WERI-Rb-1 (cell line): ENCODE data around the gene CTIF.

Experiments
- DNase-seq: peaks from one replicate; pipeline ENCODE4 v3.0.0-alpha.2; 2020
- H3K27ac ChIP-seq: fragments of 250-450 bp; sonication (Bioruptor Pico); 2 replicates; pipeline ENCODE4 v1.5.1; 2020; ENCODE audit warnings: mild to moderate bottlenecking, moderate library complexity
- H3K27me3 ChIP-seq: fragments of 250-450 bp; sonication (Bioruptor Pico); 2 replicates; pipeline ENCODE4 v1.5.1; 2021; ENCODE audit warnings: mild to moderate bottlenecking, low read depth, moderate library complexity; ENCODE audit not compliant: insufficient read depth, severe bottlenecking
- H3K36me3 ChIP-seq: fragments of 250-450 bp; sonication (Bioruptor Pico); 2 replicates; pipeline ENCODE4 v1.5.1; 2020; ENCODE audit warnings: mild to moderate bottlenecking, moderate library complexity
- H3K4me3 ChIP-seq: 2 replicates; pipeline ENCODE4 v1.5.1; 2011; ENCODE audit warnings: low read depth, mild to moderate bottlenecking, control low read depth, low read length
- H3K9me3 ChIP-seq: fragments of 250-450 bp; sonication (Bioruptor Pico); 2 replicates; pipeline ENCODE4 v1.5.1; 2021; ENCODE audit warnings: mild to moderate bottlenecking, moderate library complexity; ENCODE audit not compliant: severe bottlenecking
- TF ChIP-seq, protein P1 (sequence below): IDR thresholded peaks from 2 replicates; pipeline ENCODE4 v1.5.1; 2011; ENCODE audit warnings: low read depth, mild to moderate bottlenecking, control low read depth, inconsistent platforms, low read length

CTIF gene

DNA sequence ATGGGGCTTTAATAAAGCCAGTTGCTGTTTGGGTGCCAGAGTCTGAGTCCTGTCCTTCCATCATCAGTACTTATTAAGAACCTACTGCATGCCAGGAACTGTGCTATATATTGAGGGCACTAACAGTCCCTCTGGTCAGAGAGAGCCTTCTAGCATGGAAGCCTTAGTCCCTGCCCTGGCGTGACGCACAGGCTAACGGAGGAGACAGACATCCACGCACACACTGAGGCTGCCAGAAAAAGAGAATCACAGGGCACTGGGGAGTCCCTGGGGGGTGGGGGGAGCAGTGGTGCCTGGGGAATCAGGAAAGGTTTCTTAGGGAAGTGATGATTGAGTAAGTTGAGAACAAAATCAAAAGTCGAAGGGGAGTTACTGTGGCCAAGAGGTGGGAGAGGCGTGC is 31.5 kb downstream of the CTIF start:
- Histone ChIP-seq H3K4me3 (no peak overlapping the region), H3K9me3 (no peaks in the 10 kb centered on the region), H3K27ac (no peak overlapping the region), H3K36me3 (peaks cover under 1% of the 10 kb centered on the region; the same call in 1 of the 2 replicates), H3K27me3 (no peaks in the 10 kb centered on the region)
- TF ChIP-seq, protein P1, sequence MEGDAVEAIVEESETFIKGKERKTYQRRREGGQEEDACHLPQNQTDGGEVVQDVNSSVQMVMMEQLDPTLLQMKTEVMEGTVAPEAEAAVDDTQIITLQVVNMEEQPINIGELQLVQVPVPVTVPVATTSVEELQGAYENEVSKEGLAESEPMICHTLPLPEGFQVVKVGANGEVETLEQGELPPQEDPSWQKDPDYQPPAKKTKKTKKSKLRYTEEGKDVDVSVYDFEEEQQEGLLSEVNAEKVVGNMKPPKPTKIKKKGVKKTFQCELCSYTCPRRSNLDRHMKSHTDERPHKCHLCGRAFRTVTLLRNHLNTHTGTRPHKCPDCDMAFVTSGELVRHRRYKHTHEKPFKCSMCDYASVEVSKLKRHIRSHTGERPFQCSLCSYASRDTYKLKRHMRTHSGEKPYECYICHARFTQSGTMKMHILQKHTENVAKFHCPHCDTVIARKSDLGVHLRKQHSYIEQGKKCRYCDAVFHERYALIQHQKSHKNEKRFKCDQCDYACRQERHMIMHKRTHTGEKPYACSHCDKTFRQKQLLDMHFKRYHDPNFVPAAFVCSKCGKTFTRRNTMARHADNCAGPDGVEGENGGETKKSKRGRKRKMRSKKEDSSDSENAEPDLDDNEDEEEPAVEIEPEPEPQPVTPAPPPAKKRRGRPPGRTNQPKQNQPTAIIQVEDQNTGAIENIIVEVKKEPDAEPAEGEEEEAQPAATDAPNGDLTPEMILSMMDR = no peak
- no peak for DNase-seq

DNA sequence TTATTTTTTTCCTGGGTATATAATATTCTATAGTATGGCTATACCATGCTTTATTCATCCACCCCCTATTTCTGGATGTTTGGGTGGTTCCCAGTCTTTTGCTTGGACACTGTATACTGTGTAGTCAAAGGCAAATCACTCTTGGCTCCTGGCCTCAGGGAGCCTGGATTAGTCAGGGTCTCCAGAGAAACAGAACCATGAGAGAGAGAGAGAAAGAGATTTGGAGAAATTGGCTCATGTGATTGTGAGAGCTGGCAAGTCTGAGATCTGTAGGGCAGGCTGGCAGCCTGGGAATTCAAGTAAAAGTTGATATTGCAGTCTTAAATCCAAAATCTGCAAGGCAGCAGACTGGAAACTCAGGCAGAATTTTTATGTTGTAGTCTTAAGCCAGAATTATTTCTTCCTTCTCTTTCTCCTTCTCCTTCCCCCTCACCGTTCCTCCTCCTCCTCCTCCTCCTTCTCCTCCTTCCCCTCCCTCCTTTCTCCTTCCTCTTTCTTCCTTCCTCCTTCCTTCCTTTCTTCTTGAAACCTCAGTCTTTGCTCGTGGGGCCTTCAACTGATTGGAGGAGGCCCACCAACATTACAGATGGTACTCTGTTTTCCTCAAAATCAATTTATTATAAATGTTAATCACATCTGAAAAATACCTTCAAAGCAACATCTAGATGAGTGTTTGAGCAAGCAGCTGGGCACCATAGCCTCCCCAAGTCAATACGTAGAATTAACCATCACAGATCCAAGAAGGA is 33.0 kb downstream of the CTIF start:
- no peak for DNase-seq
- Histone ChIP-seq H3K27me3 (no peaks in the 10 kb centered on the region), H3K4me3 (no peak overlapping the region), H3K36me3 (peaks cover 8% of the 10 kb centered on the region; the same call in 1 of the 2 replicates), H3K9me3 (no peaks in the 10 kb centered on the region), H3K27ac (no peak overlapping the region)
- TF ChIP-seq, protein P1 = no peak

DNA sequence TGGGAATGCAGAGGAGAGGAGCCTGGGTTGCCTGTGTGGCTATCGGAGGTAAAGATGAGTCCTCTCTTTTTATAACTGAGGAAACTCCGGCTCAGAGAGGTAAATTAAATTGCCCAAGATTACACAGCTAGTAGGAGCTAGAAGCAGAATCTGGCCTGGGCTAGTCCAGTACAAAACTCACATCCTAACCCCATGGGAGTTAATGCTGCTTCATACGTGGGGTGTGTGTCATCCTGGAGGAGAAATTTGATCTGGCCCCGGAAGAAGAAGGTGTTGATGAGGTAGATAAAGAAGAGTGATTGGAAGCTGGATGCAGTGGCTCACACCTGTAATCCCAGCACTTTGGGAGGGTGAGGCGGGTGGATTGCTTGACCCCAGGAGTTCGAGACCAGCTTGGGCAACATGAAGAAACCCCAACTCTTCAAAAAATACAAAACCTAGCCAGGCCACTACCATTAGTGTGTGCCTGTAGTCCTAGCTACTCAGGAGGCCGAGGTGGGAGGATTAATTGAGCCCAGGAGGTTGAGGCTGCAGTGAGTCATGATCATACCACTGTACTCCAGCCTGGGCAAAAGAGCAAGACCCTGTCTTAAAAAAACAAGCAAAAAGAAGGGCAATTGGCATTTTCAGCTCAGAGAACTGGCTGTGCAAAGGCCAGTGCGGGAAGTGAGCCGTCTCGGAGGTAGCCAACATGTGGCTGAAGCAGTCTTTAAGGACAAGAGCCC is 33.7 kb downstream of the CTIF start:
- Histone ChIP-seq H3K9me3 (no peaks in the 10 kb centered on the region), H3K27ac (no peak overlapping the region), H3K36me3 (peaks cover 8% of the 10 kb centered on the region; the same call in 1 of the 2 replicates), H3K27me3 (no peaks in the 10 kb centered on the region), H3K4me3 (no peak overlapping the region)
- TF ChIP-seq, protein P1 = no peak
- no peak for DNase-seq

DNA sequence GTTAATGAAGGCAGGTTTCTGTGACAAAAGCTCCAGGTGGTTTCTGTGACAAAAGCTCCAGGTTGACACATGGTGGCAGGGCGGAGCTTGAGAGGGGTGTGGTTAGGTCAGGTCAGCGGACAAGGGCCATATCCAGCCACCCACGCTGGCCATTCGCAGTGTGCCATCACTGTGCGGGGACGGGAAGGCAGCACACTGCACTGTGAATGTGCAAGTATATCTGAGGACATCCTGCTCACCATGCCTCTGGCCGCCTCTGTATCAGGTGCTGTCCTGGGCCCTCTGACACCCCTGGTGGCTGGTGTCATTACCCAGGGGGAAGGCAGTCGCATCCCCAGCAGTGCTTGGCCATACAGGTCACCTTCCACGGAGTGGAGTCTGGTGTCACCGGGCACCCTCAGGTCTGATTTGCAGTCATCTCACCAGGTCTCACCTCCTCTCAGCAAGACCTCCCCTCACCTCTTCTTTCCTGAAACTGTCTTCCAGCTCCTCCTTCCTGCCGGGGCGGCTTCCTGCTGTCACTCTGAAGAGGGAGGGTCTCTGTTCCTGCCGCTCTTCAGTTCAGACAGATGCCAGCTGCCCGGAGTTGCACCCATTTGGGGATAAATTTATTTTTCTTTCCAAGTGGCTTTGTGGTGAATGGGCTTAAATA is 34.9 kb downstream of the CTIF start:
- Histone ChIP-seq H3K27ac (no peak overlapping the region), H3K27me3 (no peaks in the 10 kb centered on the region), H3K36me3 (peaks cover 8% of the 10 kb centered on the region; the same call in 1 of the 2 replicates), H3K9me3 (no peaks in the 10 kb centered on the region), H3K4me3 (no peak overlapping the region)
- peak; percentile 30 for DNase-seq
- TF ChIP-seq, protein P1 = peak; percentile 47

DNA sequence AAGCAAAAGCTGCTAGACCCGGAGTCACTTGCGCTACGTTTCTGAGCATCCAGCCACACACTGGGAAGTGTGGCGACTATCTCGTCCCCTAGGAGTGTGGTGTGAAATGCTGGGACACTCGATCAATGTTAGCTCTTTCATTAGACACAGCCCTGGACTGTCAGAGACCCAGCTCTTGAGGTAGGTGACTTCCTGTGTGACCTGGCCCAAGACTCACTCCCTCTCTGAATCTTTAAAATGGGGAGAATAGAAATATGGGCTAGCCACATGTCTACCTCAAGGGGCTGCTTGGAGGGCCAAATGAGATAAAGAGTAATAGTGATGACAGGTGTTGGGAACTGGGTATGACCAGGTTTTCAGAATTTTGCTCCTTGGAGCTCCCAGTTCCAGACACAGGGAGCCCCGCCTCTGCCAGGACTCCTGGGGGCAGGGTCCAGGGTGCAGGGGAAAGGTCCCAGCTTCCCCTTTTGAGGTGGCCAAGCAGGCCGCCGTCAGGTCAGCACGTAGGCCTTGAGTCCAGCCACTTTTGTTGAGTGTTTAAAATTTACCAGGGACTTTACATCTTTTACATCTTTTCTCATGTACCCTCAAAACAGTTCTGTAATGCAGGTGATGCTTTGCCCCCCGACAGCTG is 36.0 kb downstream of the CTIF start:
- peaks cover 8% of the 10 kb centered on the region; the same call in 1 of the 2 replicates for H3K36me3 ChIP-seq
- DNase-seq = no peak
- H3K4me3 ChIP-seq = no peak overlapping the region
- no peaks in the 10 kb centered on the region for H3K9me3 ChIP-seq
- TF ChIP-seq, protein P1 = no peak
- no peaks in the 10 kb centered on the region for H3K27me3 ChIP-seq
- no peak overlapping the region for H3K27ac ChIP-seq
